HG02885 (cell line): Measurements from ENCODE around the gene SPOCK2.
"Not testable (repeated sequence)": the region's sequence is repeated elsewhere in the genome, so short reads cannot be mapped to it uniquely, and the experiment has no call there.

Source experiments
- ATAC-seq: cut with Tn5 transposase; IDR thresholded peaks from one replicate; pipeline ENCODE4 v1.9.1; 2021; ENCODE audit warnings: mild to moderate bottlenecking; ENCODE audit not compliant: unreplicated experiment, poor library complexity

SPOCK2 gene

DNA sequence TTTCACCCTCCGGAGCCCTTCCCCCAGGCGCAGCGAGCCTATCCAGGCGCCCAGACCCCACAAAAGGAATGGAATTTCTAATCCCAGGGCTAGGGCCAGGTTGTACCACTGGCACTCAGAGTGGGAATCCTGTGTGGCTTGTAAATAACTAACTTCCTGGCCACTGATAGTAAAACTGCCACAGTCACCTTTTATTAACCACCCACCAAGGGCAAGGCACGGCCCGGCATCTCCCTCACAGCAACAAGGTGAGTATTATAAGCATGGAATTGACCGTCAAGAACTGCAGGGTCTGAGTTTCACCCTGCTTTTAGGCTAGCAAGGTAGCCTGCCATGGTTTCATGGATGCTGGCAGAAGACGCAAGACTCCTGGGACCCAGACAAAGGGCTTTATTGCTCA lies 51.1 kb downstream of the SPOCK2 start:
- ATAC-seq, result no peak

DNA sequence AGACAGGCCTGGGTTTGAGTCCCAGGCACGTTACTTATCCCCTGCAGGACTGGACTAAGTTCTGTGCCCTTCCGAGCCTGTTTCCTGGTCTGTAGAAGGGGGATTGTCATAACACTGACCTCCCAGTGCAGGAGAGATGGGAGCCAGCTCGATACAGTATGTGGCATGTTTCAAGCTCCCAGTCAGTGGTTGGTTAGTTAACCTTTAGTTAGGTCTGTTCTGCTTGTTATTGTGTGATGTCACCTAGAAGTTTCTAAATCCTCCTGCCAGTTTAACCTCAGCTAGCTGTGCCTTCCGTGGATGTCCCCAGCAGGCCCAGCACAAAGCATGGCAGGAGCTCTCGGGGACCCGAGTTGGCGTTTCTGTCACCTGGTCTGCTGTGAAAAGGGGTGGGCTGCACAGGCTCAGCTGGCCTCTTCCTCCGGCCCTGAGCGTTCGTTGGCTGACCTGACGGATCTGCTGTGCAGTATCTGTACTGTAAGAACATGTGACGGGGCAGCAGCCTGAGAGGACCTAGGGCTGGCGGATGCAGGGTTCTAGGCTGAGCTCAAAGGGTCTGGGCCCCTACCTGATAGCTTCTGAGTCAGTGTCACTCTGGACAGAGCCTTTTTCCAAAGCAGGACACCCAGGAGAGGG lies 53.0 kb downstream of the SPOCK2 start:
- ATAC-seq, result no peak

DNA sequence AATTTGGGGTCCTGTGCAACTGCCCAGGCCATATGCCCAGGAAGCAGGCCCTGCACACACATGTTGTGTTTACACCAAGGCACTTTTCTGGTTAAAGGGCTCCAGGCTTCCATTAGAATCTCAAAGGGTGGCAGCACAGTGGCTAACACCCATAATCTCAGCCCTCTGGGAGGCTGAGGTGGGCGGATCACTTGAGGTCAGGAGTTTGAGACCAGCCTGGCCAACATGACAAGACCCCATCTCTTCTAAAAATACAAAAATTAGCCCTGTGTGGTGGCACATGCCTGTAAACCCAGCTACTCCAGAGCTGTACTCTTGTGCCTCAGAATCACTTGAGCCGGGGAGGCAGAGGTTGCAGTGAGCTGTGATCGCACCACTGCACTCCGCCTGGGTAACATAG lies 53.6 kb downstream of the SPOCK2 start:
- no peak for ATAC-seq

DNA sequence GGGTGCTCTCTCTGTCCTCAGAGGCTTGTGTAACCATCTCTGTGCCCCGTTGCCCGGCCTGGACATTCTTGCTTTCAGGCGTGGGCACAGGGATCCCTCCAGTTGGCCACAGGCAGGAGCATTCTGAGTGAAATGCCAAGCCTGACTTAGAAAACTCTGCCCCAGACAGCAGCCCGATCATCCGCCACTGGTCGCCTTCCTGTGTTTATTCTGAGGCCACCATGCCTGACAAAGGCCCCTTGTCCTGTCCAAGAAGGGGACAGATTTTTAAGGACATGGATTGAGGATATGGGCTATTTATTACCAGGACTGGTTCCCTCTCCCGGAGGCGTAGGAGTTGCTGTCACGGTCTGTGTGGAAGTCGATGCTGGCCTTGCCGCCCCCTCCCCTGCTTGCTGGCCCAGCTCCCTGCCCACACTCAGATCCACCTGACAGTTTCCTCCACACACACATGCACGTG lies 54.3 kb downstream of the SPOCK2 start:
- ATAC-seq, result no peak

DNA sequence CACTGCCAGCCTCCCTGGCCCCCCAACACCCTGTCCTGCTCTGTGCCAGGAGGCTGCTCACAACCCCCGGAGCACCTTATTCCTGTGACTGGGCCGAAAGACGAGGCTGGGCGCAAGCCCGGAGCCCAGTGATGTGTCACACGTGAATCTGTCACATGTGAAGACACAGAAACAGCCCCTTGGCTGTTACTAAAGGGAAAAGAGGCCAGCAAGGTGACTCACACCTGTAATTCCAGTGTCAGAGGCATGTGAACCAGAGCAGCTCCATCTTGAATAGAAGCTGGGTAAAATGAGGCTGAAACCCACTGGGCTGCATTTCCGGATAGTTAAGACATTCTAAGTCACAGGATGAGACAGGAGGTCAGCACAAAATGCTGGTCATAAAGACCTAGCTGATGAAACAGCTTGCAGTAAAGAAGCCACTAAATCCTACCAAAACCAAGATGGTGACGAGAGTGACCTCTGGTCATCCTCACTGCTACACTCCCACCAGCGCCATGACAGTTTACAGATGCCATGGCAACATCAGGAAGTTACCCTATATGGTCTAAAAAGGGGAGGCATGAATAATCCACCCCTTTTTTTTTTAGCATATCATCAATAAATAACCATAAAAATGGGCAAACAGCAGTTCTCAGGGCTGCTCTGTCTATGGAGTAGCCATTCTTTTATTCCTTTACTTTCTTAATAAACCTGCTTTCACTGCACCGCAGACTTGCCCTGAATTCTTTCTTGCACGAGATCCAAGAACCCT lies 55.8 kb downstream of the SPOCK2 start:
- ATAC-seq, result not testable (repeated sequence)

DNA sequence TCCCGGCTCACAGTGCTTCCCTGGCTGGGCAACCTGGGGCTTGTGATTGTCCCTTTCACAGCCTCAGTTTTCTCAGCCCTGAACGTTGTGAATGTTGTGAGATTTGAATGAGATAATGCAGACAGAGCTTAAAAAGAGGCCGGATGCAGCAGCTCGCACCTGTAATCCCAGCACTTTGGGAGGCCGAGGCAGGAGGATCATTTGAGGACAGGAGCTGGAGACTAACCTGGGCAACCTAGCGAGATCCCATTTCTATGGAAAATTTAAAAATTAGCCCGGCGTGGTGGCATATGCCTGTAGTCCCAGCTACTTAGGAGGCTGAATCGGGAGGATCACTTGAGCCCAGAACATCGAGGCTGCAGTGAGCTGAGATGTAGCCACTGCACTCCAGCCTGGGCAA lies 56.6 kb downstream of the SPOCK2 start:
- ATAC-seq, result no peak

DNA sequence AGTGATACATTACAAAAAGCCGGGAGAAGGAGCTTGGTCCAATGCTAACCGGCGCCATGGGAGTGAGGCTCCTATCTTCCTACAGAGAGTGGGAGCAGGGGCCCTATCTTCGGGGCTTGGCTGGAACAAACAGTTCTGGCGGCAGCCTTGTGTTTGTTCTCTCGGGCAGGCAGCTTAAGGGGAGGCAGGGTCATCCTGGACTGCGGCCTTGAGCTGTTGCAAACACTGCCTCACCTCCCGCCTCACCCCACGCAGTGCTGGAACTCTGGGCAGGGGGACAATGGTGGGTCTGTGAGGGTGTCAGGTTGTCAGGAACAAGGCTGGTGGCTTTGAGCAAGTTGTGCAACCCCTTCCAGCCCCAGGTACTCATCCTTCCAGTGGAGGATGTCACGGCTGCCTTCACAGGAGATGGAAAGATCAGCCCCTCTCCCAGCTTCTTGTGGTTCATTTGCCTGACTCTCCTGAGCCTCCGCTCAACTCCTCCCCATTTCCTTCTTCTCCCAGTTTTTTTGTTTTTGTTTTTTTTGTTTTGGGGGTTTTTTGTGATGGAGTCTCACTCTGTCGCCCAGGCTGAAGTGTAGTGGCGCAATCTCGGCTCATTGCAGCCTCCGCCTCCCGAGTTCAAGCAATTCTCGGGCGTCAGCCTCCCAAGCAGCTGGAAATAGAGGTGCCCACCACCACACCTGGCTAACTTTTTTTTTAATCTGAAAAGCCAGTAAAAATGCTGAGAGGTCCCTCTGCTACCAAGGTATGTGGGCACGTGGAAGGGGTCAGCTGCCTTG lies 57.4 kb downstream of the SPOCK2 start:
- ATAC-seq, result no peak

DNA sequence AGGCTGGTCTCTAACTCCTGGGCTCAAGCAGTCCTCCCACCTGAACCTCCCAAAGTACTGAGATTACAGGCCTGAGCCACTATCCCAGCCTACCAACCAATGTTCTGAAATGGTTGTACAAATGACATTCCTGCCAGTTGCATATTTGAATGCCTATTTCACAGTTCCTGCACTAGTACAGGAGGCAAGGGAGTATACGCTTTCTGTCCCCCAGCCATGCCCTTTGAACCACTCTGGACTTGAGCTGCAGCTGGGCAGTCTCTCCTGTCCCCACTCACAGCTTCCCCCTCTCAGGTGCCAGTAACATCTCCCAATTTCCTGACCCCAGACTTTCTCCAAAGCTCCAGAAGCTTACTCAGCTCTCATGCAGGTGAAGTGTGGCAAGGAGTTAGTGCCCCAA lies 58.9 kb downstream of the SPOCK2 start:
- no peak for ATAC-seq

DNA sequence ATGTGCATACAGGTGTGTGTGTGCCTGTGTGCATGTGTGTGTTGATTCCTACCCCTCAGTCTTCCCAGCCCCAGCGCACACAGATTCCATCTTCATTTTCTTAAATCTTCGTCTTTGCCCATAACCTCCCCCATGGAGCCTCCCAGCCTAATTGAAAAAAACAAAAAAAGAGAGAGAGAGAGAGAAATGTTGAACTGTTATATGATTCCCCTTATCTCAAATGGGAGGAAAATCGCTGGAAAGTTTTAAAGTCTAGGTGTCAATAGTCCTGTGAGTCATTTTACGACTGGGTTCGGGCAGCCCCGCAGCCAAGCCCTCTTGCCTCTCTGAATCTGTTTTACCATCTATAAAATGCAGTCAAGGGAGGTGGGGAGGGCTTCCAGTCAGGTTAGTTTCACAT lies 60.9 kb downstream of the SPOCK2 start:
- no peak for ATAC-seq

DNA sequence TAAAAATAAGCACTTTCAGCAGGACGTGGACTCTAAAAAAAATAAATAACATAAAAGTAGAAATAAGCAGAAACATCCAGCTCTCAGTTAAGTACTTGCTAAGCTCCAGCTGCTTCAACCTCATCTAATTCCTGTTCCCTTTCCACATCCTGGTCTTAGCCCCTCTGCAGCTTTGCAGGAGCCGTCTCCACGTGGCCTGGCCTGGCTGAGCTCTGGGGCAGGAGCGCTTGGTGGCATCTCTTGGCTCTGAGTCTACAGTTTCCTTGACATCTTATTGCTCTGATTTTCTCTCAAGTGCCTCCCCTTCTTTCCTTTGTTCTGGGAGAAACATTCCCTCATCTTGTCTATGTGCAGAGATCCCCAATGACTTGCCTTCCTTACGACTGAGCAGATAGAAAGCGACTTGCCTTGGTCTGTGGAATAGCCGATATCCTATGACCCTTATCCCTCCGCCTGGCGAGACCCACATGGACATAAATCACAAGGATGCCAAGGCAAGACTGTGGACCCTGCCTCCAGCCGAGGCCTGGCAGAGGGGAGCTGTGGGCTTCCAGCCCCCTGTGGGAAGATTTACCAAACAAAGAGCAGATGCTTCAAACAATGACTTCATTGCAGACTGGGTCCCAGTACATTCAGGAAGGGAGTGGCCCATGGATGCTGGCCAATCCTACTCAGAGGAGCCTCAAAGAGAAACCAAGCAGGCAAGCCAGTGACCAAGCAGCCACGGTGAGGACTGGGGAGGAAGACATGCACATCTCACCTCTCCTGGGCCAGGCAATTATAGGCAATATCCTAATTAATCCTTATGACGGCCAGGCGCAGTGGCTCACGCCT lies 61.9 kb downstream of the SPOCK2 start:
- no peak for ATAC-seq

DNA sequence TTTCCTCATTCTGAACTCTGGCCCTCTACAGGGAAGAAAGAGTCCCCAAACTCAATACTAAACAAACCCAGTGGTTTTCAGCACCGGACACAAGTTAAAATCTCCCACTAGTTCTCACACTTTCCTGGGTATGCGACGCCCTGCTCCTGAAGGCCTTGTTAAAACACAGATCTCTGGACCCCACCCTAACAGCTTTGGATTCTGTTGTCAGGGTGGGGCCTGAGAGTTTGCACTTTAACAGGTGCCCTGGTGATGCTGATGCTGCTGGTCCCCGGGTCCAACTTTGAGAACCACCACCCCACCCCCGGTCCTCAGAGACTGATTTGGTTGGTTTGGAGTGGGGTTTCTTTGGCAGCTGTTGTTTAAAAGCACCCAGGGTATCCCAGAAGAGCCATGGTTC lies 62.5 kb downstream of the SPOCK2 start:
- no peak for ATAC-seq

DNA sequence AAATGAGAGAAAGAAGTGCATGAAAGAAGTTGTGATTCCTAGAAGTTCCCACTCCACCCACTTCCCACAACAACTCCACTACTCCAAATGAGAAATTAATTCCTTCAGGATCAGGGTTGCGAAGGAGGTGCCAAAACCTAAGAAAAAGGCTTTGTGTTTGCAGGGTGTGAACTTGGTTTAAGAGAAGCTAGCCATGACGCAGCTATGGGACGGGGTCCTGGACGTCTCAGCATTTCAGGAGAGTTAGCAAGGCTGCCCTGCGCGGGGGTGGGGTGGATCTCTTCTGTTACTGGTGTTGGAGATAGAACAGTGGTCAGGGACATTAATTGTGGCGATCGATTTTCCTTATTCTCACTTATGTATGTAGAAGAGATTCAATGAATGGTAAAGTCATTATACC lies 63.0 kb downstream of the SPOCK2 start:
- no peak for ATAC-seq

DNA sequence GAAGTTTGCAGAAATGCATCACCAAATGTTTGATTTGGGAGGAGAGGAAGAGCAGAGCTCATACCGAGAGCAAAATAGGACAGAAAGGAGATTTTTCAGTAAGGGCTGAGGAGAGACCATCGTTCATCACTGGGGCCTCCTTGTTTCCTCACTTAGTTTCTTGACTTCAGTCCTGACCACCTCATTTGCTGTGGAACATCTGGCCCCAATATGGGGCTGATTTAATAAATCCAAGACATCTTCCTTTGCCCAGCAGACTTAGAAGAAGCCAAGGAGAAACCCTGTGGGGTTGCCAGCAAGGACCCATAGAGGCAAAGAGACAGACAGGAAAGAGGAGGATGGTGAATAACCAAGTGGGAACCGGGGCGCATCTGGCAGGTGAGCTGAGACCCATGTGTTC lies 63.8 kb downstream of the SPOCK2 start:
- no peak for ATAC-seq

DNA sequence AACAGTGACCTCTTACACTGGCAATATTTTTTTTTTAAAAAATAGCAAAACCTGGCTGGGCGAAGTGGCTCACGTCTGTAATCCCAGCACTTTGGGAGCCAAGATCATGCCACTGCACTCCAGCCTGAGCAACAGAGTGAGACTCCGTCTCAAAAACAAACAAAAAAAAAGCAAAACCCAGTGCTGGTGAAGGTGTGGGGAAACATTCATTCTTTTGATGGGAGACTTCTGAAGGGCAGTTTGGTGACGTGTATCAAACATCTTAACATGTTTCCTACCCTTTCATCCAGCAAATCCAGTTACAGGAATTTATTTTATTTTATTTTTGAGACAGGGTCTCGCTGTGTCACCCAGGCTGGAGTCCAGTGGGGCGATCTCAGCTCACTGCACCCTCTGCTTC lies 66.1 kb downstream of the SPOCK2 start:
- ATAC-seq, result no peak

DNA sequence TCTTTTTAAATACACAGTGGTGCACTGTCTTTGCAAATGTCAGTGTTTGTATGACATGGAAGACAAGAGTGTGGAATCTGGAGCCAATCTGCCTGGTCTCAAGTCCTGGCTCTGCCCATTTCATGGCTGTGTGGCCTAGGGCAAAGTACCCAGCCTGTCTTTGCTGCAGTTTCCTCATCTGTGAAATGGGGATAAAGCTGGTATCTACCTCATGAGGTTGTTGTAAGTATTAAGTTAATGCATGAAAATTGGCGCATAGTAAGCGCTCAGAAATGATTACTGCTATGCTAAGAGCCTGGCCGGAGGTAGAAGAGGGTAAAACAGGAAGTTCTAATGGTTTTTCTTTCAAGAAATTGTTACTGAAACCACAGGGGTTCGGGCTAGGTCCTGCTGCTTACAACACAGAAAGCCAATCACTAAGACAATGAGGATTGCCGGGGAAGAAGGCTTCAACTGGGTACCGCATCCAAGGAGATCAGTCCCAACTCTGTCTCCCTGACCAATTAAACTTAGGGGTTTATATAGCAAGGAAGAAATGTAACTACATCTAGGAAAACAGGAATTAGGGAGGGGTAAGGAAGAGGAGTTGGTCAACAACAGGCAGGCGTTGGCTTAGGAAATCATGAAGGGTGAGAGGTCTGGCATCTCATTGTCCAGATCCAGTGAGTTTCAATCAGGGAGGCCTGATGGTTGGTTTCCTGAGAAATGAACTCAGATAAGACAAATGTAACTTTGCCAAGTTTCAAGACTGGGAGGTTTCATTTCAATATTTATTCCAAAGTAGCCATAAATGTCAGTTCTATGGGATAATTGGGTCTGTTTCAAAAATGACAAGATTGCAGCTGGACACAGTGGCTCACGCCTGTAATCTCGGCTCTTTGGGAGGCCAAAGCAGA lies 67.2 kb downstream of the SPOCK2 start:
- ATAC-seq, result no peak

DNA sequence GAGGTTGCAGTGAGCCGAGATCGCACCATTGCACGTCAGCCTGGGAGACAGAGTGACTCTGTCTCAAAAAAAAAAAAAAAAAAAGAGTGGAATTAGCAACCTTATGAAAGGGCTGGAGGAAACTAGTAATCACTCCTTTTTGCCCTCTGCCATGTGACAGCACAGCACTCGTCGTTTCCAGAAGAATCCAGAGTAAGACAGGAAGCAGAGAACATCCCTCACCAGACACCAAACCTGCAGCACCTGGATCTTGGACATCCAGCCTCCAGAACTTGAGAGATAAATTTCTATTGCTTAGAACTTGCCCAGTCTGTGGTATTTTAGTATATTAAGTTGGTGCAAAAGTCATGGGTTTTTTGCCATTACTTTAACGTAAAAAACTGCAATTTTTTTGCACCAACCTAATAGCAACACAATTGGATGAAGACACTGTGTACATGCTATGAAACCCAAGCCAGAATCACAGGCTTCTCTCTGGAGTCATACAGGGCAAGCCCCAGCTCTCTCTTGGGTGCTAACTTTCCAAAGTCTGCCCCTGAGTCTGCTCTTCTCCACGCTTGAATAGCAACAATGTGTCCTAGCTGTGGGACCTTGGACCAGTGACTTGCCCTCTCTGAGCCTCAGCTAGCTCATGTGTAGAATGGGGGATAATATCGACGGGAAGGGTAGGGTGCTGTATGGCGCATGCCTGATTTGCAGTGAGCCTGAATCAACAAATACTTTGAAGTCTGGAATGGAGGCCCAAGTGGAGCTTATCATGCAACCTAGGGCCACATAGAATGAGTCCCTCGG lies 69.1 kb downstream of the SPOCK2 start:
- ATAC-seq, result no peak

DNA sequence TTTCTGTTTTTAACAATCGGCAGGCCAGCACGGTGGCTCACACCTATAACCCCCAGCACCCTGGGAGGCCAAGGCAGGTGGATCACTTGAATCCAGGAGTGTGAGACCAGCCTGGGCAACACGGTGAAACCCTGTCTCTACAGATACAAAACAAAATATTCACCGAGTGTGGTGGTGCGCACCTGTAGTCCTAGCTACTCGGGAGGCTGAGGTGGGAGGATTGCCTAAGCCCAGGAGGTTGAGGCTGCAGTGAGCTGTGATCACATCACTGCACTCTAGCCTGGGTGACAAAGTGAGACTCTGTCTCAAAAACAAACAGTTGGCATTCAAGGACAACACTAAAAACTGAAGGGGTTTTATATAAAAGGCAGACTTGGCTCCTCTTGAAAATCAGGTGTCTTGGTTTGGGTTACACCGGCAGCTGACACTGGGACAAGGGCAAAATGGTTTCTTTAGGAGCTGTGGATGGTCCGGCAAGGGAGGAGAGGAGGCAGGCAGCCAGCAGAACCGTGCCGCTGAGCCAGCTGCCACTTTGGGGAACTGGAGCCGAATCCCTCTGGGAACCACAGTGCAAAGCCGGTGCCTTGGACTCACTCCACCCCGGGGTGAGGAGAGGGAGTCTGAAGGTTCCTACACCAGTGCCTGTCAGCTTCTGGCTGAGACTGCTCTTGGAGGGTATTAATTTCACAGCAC lies 71.6 kb downstream of the SPOCK2 start:
- ATAC-seq, result no peak

DNA sequence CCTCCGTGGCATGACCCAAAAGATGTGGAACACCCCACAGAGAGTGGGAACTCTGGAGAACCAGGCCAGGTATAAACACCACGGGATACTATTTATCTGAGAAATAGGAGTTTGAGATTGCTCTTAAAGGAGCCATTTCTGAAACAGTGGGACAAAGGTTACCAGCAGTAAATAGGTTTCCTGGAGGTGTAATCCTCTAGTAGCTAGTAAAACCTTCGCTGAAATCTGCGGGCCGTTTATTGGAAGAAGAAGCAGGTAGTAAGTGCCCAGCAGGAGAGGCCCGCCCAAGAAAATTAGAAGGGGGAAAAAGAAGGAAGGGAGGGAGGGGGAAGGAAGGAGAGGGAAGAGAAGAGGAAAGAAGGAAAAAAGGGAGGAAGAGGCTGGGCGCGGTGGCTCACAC lies 72.5 kb downstream of the SPOCK2 start:
- no peak for ATAC-seq
